GM10266 (cell line): ENCODE results near the gene GATC.

Source experiments
- DNase-seq: peaks from one replicate; pipeline ENCODE4 v3.0.0; 2012; ENCODE audit errors: extremely low spot score
- TF ChIP-seq, protein P1 (sequence below): IDR thresholded peaks from 2 replicates; pipeline ENCODE4 v1.5.1; 2012; ENCODE audit warnings: mild to moderate bottlenecking, low read depth; ENCODE audit not compliant: control insufficient read depth, insufficient read depth; ENCODE audit errors: missing control alignments

GATC gene

DNA sequence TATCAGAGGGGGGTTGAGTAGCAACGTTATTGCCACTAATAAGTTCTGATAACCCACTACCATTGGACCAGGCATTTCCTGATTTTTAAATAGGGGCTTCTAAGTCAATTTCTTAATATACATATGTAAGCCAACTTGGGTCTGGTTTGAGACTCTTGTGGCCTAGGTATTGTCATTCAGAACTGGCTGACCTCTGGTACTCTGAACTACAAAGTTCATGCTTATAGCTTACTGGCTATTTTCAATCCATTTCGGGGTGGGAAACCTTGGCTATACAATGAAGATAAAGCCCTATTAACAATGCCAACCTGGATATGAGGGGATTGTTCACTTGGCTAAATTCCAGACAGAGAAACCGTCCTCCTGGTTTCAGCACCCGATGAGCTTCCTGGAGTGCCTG lies 58.3 kb downstream of the GATC start:
- TF ChIP-seq, protein P1, sequence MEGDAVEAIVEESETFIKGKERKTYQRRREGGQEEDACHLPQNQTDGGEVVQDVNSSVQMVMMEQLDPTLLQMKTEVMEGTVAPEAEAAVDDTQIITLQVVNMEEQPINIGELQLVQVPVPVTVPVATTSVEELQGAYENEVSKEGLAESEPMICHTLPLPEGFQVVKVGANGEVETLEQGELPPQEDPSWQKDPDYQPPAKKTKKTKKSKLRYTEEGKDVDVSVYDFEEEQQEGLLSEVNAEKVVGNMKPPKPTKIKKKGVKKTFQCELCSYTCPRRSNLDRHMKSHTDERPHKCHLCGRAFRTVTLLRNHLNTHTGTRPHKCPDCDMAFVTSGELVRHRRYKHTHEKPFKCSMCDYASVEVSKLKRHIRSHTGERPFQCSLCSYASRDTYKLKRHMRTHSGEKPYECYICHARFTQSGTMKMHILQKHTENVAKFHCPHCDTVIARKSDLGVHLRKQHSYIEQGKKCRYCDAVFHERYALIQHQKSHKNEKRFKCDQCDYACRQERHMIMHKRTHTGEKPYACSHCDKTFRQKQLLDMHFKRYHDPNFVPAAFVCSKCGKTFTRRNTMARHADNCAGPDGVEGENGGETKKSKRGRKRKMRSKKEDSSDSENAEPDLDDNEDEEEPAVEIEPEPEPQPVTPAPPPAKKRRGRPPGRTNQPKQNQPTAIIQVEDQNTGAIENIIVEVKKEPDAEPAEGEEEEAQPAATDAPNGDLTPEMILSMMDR, result no peak
- no peak for DNase-seq

DNA sequence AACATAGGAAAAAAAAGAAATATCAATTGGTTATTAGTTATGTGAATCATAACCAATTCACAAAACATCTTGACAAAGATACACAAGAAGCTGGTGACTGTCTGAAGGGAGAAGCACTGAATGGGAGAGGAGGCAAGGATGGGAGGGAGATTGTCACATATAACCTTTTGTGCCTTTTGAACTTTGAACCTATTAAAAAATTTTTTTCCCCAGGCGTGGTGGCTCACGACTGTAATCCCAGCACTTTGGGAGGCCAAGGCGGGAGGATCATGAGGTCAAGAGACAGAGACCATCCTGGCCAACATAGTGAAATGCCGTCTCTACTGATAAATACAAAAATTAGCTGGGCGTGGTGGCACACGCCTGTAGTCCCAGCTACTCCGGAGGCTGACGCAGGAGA lies 62.3 kb downstream of the GATC start:
- TF ChIP-seq, protein P1, result no peak
- no peak for DNase-seq
